Measurements from ENCODE around the gene DPYD. TPM values are rescaled to one million over a fixed set of nuclear protein-coding genes. Genes with fewer than 3 reads are reported as not detected.

Gene DPYD
- total RNA-seq, 2 experiments from 2014 or later, result 6.6 to 7.8 TPM

DNA sequence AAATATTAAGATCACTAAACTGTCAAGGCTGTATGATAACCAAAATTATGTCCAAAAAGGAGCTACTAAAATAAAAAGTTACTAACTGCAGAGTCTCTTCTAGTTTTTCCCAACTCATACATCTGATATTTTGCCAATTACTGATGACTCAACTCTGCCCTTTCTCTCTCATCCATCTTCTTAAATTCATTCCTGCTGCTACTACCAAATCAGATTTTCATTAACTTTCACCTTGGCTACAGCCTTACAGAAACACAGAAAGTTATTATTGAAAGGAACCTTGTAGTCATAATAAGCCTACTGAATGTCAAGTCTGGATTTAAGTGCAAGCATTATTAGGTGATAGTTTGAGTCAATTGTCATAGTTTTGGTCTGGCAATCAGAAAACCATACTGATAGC is 273.1 kb downstream of the DPYD start:
- ChIA-PET POLR2A (no interaction called here), CTCF (no interaction called here)

DNA sequence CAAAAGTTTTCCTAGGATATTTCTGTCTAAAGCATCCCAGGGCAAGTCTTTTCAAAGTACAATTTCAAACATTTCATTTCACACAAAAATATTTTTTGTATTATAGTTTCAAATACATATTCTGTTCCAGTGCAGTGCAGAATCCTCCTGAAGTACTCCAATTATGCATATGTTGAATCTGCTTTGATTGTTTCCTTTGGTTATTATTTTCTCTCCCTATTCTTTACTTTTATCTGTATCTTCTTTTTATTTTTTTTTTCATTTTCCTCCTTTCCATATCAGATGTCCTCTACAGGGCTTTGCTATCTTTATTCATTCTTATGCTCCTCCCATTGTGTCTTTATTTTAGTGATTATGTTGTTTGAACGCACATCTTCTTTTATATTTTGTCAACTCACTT is 274.8 kb downstream of the DPYD start:
- POLR2A ChIA-PET, result no interaction called here
- CTCF ChIA-PET, result no interaction called here

DNA sequence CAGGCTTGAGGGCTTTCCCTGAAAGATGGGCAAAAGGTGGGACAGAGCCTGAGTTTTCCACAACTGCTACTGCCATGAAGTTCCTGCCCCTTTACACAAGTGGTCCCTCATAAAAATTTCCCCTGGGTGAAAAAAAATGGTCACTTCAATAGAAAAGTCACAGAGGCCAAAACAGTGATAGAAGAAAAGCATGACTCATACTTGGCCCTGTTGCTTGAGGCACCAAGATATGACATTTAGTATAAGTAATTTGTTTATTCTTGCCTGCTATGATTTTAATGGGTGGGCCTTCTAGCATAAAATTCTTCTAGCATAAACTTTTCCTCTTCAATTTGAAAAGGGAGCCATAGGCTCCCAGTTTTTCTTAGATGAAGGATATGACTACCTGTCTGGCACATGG is 280.2 kb downstream of the DPYD start:
- ChIA-PET POLR2A (no interaction called here), CTCF (no interaction called here)

DNA sequence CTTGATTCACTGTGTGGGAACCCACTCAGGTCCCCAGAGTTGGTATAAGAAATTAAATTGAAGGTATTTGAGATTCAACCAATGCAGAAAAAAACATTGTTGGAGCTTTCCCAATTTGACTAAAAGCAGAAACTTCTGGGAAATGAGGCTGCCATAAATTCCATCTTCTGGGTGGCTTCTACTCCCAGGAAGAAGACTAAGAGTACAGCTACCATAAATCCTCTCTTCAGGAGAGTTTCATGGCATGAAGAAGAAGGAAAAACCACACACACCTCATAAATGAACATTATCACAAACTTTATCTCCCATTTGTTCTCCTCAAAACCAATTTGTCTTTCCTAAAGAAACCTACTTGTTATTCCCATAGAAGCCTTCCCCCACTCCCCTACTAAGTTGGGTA is 283.9 kb downstream of the DPYD start:
- POLR2A ChIA-PET, result no interaction called here
- CTCF ChIA-PET, result no interaction called here

DNA sequence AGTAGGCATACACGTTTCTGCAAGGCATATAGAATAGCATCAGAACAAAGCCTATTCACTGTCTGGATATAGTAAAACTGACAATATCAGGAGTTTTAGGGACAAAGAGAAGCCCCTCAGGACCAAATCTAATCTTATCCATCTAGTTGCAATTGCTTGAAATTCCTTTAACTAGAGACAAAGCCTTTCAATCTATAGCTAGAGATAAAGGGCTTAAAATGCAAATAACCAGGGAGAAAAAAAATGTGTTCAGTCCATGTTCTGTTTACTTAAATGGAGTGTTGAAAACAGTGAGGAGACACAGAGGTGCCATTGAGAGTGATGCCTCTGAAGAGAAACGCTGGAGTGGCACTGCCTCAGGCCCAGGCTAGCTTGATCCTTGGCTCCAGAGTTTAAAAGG is 286.1 kb downstream of the DPYD start:
- ChIA-PET CTCF (no interaction called here), POLR2A (interaction anchor here (0.6 kb wide), 1 partner anchor 156 kb away, joined by 3 read pairs; no protein-coding TSS in a partner anchor)

DNA sequence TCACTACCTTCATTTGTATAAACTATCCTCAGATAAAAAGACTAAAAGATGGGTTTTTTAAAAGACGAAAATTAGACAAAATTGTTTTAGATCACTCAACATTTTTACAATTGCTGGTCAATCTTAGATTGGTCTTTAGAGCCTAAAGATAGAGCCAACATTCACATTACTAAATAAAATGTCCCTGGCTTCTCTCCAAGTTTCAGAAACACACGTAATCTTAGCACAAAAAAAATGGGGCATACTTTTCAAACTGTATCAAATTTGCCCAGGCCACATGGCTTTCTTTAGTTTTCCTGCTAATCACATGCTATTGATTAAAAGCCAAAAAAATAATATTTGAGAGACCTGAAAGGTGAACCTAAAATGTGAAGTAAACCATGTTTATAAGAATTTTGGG is 288.1 kb downstream of the DPYD start:
- ChIA-PET CTCF (interaction anchor here (1.1 kb wide), 1 partner anchor 181 kb away, joined by 3 read pairs; no protein-coding TSS in a partner anchor), POLR2A (no interaction called here)

DNA sequence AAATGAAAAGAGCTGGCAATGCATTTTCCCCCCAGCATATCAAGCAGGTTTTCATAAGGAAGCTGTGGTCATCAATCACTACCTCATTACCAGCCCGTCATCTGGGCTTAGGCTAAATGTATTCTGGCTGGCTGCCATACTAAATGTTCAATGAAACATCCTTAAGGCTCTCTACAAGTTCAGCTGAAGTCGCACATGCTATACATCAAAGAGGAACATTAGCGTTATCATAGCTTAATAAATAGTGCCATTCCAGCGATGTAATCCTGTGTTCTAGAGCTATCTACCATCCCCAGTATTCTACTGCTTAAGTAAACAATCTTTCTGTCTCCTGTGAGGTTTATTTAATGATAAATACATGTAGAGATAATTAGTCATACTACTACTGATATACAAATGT is 288.8 kb downstream of the DPYD start:
- CTCF ChIA-PET, result interaction anchor here (1.1 kb wide), 1 partner anchor 182 kb away, joined by 3 read pairs; no protein-coding TSS in a partner anchor
- POLR2A ChIA-PET, result no interaction called here

DNA sequence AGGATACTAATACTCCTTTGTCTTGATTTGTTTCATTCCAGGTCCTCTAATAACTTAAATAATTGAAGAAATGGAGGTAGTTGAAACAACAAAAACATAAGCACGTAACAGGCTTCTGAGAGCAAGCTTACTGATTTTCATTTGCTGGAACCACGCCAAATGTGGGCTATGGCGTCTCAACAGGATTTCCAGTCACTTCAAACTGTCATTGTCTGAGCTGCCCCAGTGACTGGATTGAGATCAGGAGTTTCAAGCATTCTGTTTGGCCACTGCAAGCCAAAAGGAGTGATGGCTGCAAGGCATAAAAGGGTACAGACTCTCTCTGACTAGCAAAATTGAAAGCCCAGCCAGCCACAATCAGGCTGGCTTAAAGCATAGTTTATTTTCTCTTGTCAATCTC is 289.9 kb downstream of the DPYD start:
- ChIA-PET CTCF (no interaction called here), POLR2A (no interaction called here)

DNA sequence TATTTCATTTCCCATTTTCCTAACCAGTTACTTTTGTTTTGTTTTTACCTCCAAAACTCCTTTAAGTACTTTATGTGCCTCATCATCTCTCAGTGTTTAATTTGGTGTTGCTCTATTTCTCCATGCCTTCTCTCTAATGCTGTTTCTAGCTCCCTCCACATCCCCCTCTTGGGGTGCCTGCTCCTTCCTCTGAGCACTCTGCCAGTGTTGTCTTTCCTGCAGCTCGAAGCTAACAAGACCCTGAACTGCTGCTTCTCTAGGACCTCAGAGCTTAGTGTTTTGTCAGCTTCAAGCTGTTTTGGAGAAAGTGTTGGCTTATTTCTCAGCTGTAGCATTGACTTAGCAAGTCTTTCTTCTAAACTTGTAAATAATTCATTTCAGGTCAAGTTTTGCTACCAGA is 290.6 kb downstream of the DPYD start:
- POLR2A ChIA-PET, result no interaction called here
- CTCF ChIA-PET, result no interaction called here

DNA sequence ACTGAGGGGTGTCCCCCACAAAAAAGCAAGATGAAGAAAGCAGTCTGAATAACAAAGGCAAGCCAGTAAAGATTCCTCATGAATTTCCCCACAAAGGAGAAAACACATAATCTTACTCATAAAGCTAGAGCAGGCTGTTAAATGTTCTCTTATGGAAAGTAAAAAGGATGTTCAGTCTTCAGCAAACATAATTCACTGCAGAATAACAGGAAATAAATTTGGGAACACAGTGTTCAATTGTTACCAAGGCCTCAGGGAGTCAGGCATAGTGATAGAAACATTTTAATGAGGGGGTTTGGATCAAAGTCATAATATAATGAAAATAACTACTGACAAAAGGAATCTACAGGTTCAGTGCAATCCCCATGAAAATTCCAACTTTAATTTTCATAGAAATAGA is 297.6 kb downstream of the DPYD start:
- ChIA-PET POLR2A (no interaction called here), CTCF (no interaction called here)

DNA sequence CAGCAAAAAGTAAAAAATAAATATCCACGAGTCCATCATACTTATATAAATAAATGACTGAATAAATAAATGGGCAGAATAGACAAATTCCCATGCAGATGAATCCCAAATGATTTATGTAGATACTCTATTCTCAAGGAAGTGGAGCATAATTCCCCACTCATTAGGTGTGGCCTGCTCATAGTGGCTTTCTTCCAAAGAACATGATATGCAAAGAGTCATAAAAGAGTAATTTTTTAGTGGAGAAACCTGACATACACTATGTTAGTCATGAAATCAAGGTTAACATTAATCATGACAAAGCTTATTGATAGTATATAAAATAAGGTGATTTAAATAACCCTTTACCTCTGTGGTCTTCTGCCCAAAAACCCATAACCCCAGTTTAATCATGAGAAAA is 298.9 kb downstream of the DPYD start:
- ChIA-PET POLR2A (no interaction called here), CTCF (no interaction called here)

DNA sequence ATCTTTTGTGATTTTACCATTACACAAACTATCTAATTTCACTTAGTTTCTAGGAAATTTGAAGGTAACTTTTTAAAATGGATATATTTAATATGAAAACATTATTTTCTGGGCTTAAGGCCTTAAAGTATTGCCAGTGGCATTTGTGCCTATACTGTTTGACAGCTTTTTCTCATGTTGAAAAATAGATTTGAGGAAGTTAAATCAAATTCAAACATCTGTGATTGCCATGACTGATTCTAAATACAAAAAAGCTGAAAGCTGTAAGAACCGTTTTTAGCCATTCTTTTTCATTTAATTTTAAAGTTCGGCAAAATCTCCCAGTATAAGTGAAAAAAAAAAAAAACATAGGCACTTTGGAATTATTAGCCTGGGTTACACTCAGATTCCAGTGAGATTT is 301.1 kb downstream of the DPYD start:
- ChIA-PET POLR2A (no interaction called here), CTCF (no interaction called here)

DNA sequence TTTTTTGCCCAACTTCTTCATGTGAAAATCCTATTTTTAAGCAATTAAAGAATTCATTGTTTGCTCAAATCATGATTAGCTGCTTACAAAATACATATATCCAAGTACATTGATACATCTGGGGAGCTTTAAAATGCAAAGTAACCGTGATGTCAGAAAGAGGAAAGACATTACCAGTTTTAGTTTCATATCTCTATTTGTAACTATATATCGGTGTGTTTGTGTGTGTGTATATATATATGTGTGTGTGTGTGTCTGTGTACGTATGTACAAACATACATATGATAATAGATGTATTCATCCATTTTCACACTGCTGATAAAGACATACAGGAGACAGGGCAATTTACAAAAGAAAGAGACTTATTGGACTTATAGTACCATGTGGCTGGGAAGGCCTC is 310.1 kb downstream of the DPYD start:
- ChIA-PET POLR2A (no interaction called here), CTCF (no interaction called here)

DNA sequence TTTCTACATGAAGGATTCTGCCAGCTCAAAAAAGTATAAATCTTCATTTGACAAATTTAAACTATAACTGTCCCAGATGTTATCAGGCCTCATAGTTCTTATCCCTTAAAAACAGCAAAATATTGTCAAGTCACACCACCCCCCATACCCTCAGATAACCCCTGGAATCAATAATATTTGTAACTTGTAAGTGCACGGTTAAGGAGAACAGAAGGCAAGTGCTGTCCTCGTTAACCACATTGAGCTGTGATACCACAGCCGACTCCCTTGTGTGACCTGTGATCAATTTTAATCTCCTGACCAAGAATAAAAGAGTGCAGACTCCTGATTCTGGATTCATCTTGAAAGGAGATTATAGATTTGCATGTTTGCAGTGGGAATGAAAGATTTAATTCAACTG is 310.7 kb downstream of the DPYD start:
- POLR2A ChIA-PET, result no interaction called here
- CTCF ChIA-PET, result no interaction called here

DNA sequence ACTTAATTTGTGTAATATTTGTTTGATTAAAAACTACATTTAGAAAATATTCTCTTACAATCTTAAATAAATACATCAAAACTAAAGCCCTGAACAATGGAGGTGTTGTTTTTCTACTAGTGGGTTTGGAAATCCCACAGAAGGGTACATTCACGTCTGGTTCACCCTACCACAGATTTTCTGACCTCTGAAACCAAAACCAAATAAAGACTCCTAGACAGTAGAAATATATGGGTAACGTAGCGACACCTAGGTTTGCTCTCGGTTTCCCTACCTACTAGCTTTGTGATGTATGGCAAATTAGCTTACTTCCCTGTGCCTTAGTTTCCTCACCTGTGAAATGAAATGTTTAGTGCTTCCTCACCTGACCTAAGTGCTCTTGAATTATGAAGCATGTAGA is 312.6 kb downstream of the DPYD start:
- POLR2A ChIA-PET, result no interaction called here
- CTCF ChIA-PET, result no interaction called here

DNA sequence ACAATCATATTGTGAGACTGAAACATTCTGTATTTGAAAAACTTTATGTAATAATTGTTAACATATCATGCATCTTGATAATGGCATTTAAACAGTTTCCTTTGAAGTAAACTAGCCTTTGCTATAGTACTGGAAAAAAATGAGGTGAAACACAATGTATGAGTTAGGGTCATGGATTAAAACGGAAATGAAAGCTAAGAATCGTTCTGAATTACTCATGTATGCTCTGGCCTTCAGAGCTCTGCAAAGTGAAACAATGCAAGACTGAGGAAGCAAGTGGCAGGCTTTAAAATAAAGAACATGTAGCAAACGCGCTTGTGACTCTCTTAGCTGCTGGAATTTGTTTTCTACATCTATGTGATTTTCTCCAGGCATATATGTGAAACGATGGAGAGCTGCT is 317.1 kb downstream of the DPYD start:
- CTCF ChIA-PET, result no interaction called here
- POLR2A ChIA-PET, result no interaction called here

DNA sequence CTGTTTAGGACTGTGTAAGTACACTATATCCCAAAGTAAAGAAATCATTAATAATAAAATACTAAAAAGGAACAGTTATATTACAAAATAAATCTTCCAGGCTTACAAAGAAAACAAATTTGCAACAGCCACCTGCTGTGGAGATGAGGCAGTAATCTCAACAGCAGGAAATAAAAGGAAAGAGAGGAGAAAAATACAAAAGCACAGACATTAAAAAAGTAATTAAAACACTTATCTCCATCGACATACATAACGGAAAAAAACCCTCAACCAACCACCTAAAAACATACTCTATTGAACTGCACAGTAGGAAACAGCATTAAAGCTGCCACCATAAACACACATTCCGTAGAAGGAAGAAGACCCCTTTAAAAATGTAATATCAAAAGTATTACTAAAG is 317.6 kb downstream of the DPYD start:
- POLR2A ChIA-PET, result no interaction called here
- CTCF ChIA-PET, result no interaction called here

DNA sequence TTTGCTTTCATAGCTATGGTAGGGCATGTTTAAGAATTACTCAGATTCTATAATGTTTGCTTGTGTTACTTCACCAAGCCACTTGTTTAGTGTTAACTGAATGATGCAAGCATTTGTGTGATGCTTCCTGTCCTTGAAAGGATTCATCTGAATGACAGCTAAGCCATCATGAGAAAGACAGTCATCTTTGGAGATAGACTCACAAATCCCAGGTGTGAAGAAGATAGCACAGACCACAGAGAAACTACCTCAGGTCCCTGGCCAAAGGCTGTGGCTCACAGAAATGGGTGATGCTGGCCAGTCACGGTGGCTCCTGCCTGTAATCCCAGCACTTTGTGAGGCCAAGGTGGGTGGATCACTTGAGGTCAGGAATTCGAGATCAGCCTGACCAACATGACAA is 321.4 kb downstream of the DPYD start:
- CTCF ChIA-PET, result no interaction called here

DNA sequence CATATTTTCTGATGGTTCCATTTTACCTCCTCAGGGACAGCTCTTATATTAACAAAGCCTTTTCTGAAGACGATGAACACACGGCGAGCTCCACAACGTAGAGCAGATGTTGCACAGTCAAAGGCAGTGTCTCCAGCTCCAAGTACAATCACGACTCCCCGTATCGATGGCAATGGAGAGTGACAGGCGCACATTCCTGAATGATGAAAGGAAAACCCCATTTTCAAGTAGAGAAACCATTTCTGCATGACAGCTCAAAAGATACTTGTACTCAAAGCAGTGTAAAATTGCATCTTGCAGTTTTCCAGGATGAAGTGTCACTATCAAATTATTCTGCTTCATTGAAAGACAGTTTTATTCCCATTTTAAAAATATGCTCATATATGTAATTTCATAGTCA is 327.6 kb downstream of the DPYD start:
- ChIA-PET CTCF (no interaction called here), POLR2A (no interaction called here)

More for the DNA sequence above, 321.4 kb downstream of the DPYD start:
- POLR2A ChIA-PET, result no interaction called here

DNA sequence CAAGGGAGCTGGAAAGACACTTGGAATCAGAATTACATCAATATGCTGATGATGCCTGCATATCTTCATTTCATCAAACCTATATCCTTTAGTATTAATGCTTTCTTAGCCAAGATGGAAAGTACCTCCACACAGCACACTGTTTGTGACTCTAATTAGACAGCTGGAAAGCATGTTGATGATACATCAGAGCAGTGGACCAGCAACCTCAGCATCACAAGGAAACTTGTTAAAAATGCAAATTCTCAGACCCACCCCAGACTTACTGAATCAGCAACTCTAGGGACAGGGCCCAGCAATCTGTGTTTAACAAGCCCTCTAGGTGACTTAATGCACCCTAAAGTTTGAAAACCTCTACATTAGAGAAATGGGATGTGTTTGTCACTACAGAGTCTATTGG is 332.1 kb downstream of the DPYD start:
- CTCF ChIA-PET, result no interaction called here
- POLR2A ChIA-PET, result no interaction called here

DNA sequence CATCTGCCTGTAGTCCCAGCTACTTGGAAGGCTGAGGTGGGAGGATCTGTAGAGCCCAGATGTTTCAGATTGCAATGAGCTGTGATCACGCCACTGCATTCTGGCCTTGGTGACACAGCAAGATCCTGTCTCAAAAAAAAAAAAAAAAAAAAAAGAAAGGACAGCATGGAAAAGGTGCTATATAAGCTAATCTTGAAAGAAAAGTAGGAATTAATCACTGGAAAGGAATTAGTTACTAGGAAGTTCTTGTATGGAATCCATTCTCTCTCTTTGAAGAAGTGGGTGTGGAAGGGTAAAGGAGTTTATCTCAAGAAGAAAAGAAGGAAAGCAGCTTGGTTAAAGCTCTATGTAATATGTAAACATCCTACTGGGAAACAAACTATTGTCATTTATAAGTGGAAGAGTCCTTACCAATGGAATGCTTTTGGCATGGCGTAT is 339.2 kb downstream of the DPYD start:
- CTCF ChIA-PET, result no interaction called here

DNA sequence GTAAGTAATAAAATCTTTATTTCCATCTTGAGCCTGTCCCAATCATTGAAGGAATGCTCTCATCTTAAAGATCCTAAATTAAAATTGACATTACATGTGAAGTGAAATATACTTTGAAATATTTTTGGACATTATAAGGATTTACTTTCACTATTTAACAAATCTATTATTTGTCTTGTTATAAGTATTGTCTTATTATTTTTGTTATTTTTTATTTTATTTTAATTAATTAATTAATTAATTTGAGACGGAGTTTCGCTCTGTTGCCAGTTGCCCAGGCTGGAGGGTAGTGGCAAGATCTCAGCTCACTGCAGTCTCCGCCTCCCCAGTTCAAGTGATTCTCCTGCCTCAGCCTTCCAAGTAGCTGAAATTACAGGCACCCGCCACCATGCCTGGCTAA is 343.2 kb downstream of the DPYD start:
- ChIA-PET POLR2A (no interaction called here), CTCF (no interaction called here)

More for the DNA sequence above, 339.2 kb downstream of the DPYD start:
- POLR2A ChIA-PET, result no interaction called here

DNA sequence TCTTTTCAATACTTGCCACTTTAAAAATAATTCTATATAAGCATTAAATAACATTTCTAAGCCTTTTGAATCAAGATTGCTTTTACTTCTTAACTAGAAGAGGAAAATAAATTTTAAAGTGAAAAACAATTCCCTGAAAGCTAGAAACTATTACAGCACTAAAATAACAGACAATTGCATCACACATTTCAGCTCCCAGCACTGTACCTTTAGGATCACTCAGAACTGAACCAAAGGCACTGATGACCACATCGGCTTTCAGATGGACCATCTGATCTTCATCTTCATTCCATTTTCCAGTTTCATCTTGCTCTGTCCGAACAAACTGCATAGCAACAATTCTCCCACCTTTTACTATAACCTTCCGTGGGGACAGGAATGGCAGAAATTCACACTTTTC is 347.3 kb downstream of the DPYD start:
- ChIA-PET CTCF (no interaction called here), POLR2A (no interaction called here)

Measured in activated CD8-positive, alpha-beta memory T cell treated with anti-CD3 and anti-CD28 coated beads for 36 hours (primary cell).